Measurements from ENCODE around the gene PTPRR. TPM values are rescaled to one million over a fixed set of nuclear protein-coding genes. Genes with fewer than 3 reads are reported as not detected.
A peak's percentile ranks its signal among the peaks of the same experiment; 100 is the strongest.

Gene PTPRR
- total and polyA plus RNA-seq, 9 donors: 1.1 to 3.3 (median 2.3) TPM

- WGBS (ENCODE audit: insufficient coverage): no CpG with 5 or more reads among the region's 1 CpG
- Histone ChIP-seq H3K27me3 (ENCODE audit: control insufficient read depth, insufficient read depth, low read length) (no peaks in the 10 kb centered on the region), H3K4me3 (ENCODE audit: low read length) (no peak overlapping the region), H3K4me1 (ENCODE audit: control insufficient read depth, insufficient read depth, low read length) (no peaks in the 10 kb centered on the region), H3K9me3 (replicated peaks; ENCODE audit: control insufficient read depth, low read depth, low read length) (no peaks in the 10 kb centered on the region), H3K27ac (ENCODE audit: low read length) (no peak overlapping the region), H3K36me3 (ENCODE audit: control insufficient read depth, insufficient read depth, low read length) (no peaks in the 10 kb centered on the region)
- DNase-seq: no peak
Measured at GRCh38 chr12:70603044-70603443, 317.5 kb downstream of the PTPRR start.

DNA sequence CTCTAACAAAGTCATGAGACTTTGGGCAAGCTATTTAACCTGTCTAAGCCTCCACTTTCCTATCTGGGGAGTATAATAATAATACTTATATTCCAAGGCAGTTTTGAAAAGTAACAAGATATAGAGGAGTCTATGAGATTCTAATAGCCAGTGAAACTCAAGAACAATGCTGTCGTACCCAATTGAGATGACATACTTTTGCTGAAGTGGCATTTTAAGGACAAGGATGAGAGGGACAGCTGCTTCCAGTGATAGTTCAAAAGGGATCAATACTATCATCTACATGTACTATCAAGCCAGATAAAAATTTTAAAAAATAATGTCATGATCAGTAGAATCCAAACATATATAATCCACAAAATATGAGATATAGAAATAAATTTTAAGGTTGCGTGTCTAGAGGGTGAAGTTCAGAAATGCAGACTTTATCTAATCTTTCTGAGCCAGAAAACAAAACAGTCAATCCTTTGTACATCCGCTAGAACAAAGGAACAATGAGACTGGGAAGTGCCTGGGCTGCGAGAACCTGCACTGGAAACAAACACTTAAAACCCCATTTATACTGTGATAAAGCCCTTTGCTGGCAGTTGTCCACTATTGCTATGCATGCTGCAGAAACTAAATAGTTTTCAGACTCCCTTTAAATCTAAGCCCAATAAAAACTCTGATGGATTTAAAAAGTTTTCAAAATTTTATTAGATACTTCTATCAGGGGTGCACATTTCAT, 321.9 kb downstream of the PTPRR start:
- 40% methylated on average over 2 of the region's 4 CpGs for WGBS (ENCODE audit: insufficient coverage)
- no peaks in the 10 kb centered on the region for H3K4me1 ChIP-seq (ENCODE audit: control insufficient read depth, insufficient read depth, low read length)
- no peaks in the 10 kb centered on the region for H3K36me3 ChIP-seq (ENCODE audit: control insufficient read depth, insufficient read depth, low read length)
- H3K27me3 ChIP-seq (ENCODE audit: control insufficient read depth, insufficient read depth, low read length): no peaks in the 10 kb centered on the region
- H3K4me3 ChIP-seq (ENCODE audit: low read length): no peak overlapping the region
- no peaks in the 10 kb centered on the region for H3K9me3 ChIP-seq (replicated peaks; ENCODE audit: control insufficient read depth, low read depth, low read length)
- H3K27ac ChIP-seq (ENCODE audit: low read length): no peak overlapping the region
- DNase-seq: peak; percentile 39

DNA sequence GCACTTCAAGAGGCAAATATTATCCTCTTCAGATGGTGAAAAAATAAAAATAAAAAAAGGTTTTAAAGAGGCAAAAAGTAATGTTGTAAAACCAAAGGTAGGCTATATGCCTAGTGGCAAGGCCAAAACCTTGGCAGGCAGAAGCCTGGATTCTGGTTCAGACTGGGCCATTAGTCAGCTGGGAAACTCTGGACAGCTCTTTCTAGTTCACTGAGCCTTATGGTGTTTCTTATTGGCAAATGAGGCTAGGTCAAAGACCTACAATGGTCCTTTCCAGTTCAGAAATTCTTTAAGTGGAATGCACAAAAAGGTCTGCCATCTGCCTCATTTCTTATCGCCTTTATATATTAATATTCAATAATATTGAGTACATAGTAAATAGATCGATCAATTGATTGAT, 327.9 kb downstream of the PTPRR start:
- Histone ChIP-seq H3K4me1 (ENCODE audit: control insufficient read depth, insufficient read depth, low read length) (no peaks in the 10 kb centered on the region), H3K27ac (ENCODE audit: low read length) (no peak overlapping the region), H3K27me3 (ENCODE audit: control insufficient read depth, insufficient read depth, low read length) (no peaks in the 10 kb centered on the region), H3K4me3 (ENCODE audit: low read length) (no peak overlapping the region), H3K36me3 (ENCODE audit: control insufficient read depth, insufficient read depth, low read length) (no peaks in the 10 kb centered on the region), H3K9me3 (replicated peaks; ENCODE audit: control insufficient read depth, low read depth, low read length) (no peaks in the 10 kb centered on the region)
- no CpG with 5 or more reads among the region's 2 CpGs for WGBS (ENCODE audit: insufficient coverage)
- no peak for DNase-seq

DNA sequence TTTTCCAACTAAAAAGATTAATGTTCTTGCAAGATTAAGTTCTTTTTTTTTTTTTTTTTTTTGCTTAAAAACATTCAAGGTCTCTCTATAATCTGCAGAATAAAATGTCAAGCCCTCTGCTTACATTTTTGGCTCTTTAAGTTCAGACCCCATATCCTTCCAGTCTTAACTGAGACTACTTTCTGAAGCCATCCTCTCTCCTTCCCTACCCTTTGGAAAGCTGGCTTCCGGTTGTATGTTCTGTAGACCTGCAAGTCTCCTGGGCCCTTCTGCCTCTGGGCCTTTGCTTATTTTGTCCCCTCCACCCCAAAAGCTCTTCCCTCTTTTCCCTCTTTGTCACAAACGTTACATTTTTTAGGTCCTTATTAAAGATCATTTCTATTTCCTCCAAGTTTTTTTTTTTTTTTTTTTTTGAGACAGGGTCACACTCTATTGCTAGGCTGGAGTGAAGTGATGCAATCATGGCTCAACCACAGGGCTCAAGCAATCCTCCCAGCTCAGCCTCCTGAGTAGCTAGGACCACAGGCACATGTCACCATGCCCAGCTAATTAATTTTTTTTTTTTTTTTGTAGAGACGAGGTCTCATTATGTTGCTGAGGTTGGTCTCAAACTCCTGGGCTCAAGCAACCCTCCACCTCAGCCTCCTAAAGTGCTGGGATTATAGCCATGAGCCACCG, 329.9 kb downstream of the PTPRR start:
- no peaks in the 10 kb centered on the region for H3K4me1 ChIP-seq (ENCODE audit: control insufficient read depth, insufficient read depth, low read length)
- no peaks in the 10 kb centered on the region for H3K27me3 ChIP-seq (ENCODE audit: control insufficient read depth, insufficient read depth, low read length)
- no peaks in the 10 kb centered on the region for H3K9me3 ChIP-seq (replicated peaks; ENCODE audit: control insufficient read depth, low read depth, low read length)
- no peak overlapping the region for H3K27ac ChIP-seq (ENCODE audit: low read length)
- H3K36me3 ChIP-seq (ENCODE audit: control insufficient read depth, insufficient read depth, low read length): no peaks in the 10 kb centered on the region
- DNase-seq: no peak
- no peak overlapping the region for H3K4me3 ChIP-seq (ENCODE audit: low read length)
- WGBS (ENCODE audit: insufficient coverage): 73% methylated on average over 1 of the region's 4 CpGs

DNA sequence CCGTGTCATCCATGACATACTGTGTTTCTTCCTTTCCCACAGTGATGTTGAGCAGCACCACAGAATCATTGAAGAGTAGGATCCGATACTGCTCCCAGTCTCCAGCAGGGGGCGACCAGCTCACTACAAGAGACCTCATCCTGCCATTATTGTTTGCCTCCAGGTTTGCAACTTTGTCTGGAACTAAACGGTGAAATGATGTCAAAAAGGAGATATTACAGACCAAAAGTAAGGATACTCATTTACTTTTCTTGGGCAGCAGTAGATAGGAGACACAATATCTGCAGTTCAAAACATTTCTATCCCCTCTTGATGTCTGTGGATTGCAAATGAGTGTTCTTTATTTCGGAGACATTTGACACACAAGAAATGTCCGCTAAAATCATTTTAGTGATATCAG, 330.5 kb downstream of the PTPRR start:
- H3K27me3 ChIP-seq (ENCODE audit: control insufficient read depth, insufficient read depth, low read length): no peaks in the 10 kb centered on the region
- H3K27ac ChIP-seq (ENCODE audit: low read length): no peak overlapping the region
- H3K9me3 ChIP-seq (replicated peaks; ENCODE audit: control insufficient read depth, low read depth, low read length): no peaks in the 10 kb centered on the region
- H3K36me3 ChIP-seq (ENCODE audit: control insufficient read depth, insufficient read depth, low read length): peaks cover under 1% of the 10 kb centered on the region
- DNase-seq: peak; percentile 62
- WGBS (ENCODE audit: insufficient coverage): 17% methylated on average over 2 of the region's 6 CpGs
- H3K4me1 ChIP-seq (ENCODE audit: control insufficient read depth, insufficient read depth, low read length): no peaks in the 10 kb centered on the region
- no peak overlapping the region for H3K4me3 ChIP-seq (ENCODE audit: low read length)

Other genes starting within 250 kb of the PTPRR start
- gene TSPAN8, start 237.3 kb upstream of the PTPRR start, total RNA-seq: 2.5 TPM
- 10 to 100 TPM in 1 of 8 donors, 1 to 10 TPM in 5, under 1 TPM in 2; 0.34 to 21.6 (median 2.1) TPM for gene TSPAN8, start 237.3 kb upstream of the PTPRR start, polyA plus RNA-seq (ENCODE audit: insufficient read depth in 1 of 8, insufficient read length in 8 of 8, low replicate concordance in 1 of 8)